Dedifferentiated amniotic fluid mesenchymal stem cell (primary cell): ENCODE measurements around the gene FUT8.

Experiments used
- DNase-seq: peaks from one replicate; pipeline ENCODE4 v3.0.0-alpha.2; 2016; ENCODE audit errors: extremely low spot score

FUT8 gene

DNA sequence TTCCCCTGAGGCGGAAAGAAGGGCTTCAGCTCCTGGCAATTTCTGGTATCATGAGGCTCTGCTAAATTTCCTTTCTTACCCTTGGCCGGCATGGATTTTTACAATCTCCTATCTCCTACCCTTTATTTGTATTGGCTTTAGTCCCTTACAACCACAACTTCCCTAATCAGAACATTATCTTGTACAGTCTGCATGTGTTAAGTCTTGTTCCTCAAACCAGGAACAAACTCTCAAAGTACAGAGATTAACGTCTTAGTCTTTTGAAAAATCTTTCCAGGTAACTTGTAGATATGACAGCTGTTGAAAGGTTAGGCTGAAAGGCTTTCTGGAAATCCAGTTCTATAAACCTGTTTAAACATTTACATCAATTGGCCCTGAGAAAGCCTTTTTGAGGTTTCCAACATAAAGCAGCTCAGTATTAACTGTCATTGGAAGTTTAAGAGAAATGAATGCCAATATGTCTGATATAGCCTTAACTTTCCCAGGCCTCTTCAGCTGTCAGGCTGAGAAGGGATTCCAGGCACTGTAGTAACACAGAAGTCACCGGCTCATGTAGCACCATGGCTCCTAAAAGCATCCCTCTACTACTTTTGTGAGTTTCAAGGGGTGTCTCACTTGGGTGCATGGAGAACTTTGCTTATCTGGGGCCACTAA is 360.5 kb downstream of the FUT8 start:
- no peak for DNase-seq

- DNase-seq, result no peak
Measured at GRCh38 chr14:65774041-65774440, 361.5 kb downstream of the FUT8 start.

DNA sequence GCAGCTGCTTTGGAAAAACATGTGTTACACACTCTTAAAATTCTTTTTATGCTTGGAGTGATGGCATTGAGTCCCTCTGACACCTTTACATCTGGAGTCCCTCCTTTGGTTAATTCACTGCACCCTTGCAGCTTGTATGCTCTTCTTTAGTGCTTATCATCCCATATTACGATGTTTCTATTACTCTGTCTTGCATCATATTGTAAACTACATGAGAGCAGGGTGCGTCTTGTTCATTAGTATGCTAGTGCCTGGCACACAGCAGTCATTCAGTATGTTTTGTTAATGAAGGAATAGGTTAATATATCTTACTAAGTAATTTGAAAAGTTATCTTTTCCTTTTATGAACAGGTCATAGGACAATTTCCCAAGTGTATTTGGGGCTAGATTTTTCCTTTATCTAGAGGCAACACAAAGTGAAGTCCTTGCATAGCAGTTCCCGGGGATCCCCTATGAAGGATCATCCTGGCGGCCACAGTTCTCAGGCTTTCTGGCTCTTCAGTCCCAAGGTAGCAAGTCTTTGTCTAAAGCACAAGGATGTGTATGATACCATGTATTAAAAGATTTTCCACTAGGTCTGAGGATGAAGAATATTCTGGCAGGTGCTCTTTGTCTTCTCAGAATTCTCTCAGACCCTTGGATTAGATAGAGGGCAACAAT is 363.8 kb downstream of the FUT8 start:
- no peak for DNase-seq

DNA sequence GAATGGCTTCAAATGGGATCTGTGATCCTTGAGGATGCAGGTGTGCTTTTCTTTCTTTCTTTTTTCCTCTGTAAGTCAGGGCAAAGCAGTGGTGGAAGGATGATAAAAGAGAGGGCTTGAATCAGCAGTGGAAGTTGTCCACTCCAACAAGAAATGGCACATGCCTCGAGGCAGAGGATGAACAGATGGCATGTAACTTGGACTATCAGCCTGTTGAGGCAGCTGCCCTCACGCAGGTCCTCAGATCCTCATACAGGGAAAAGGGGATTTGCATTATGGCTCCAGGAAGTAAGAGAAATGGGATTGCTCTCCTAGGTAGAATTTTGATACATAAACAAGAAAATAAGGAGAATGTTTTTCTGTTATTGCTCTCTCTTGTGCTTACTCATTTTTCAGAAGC is 368.0 kb downstream of the FUT8 start:
- no peak for DNase-seq

- DNase-seq, result no peak
Measured at GRCh38 chr14:65783101-65783500, 370.6 kb downstream of the FUT8 start.

GRCh38 chr14:65783576-65783975 is 371.0 kb downstream of the FUT8 start:
- DNase-seq, result no peak

DNA sequence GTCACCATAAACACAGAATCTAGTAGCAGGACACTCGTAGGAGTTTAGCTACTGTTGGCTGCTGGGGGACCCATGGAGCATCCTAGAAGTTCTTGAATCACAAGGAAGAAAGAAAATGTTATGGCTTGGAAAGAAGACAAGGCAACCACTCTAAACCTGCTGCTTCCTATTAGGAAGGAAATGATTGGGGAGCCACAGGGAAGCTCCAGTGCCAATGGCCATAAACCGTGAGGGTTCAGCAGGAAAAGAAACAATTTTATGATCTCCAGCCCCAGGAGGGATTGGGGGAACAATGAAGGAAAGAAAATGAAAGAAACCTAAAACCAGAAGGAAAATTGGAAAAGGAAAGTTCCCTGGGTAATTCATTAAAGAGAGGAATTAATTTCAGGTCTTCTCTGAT is 372.0 kb downstream of the FUT8 start:
- DNase-seq, result no peak

GRCh38 chr14:65787461-65787860 is 374.9 kb downstream of the FUT8 start:
- DNase-seq, result no peak

DNA sequence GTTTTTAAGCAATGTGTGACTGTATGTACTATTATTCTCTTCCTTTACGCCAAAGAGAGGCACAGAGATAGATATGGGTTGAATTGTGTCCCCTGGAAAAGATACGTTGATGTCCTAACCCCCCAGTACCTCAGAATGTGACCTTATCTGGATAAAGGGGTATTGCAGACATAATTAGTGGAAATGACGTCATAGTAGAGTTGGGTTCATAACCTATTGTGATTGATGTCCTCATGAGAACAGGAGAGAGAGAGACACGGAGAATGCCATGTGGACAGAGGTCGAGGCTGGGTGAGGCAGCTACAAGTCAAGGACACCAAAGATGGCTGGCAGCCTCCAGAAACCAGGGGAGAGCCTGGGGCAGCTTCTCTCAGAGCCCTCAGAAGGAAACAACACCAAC is 376.3 kb downstream of the FUT8 start:
- no peak for DNase-seq

GRCh38 chr14:65789363-65789762 is 376.8 kb downstream of the FUT8 start:
- no peak for DNase-seq

- DNase-seq, result no peak
Measured at GRCh38 chr14:65790172-65790815, 377.8 kb downstream of the FUT8 start.

- no peak for DNase-seq
Measured at GRCh38 chr14:65791191-65791981, 378.9 kb downstream of the FUT8 start.

DNA sequence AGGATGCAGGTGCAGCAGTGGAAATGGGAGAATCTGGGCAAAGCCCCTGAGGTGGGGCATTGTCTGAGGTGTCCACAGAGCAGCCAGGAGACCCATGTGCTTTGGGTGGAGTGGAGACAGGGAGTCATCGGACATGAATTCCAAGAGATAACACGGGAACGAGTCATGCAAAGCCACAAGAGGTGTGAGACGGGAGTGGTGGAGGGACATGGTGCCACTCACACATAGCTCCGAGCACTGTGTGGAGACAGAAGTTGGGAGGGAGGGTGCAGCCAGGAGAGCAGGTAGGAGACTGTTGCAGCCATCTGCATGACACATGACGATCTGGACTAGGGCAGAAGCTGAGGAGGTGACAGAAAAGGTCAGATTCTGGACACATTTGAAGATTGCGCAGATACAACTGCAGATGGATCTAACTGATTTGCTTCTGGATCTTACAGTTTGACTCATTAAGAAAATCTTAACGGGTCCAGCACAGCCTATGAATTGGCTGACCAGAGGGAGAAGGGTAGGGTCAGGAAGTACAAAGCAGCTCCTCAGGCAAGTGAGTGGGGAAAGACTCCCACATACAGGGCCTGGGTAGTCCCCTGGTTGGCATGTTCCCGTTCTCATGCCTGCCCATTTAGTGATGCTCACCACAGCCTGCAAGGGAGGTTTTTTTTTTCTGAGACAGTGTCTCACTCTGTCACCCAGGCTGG is 379.8 kb downstream of the FUT8 start:
- DNase-seq, result no peak
